Temporal lobe (tissue), 1 donor: Measurements from ENCODE around the gene GGNBP2. TPM values are rescaled to one million over a fixed set of nuclear protein-coding genes. Genes with fewer than 3 reads are reported as not detected.

ENCODE experiments used
- total RNA-seq: library from RNA; depleted of rRNA; stranded (reverse); fragments of >200 nt; gene quantifications from one replicate; pipeline ENCODE4 v1.2.3, GENCODE V29; 2014

Gene GGNBP2
- total RNA-seq, 1 donor from 2014 or later = 57.5 TPM

Other genes with a start within 250 kb of the GGNBP2 start
- gene TBC1D3G, start 221.0 kb upstream of the GGNBP2 start, total RNA-seq = 0.74 TPM
- not detected for gene TBC1D3H, start 156.5 kb upstream of the GGNBP2 start, total RNA-seq
- 34.4 TPM for gene ZNHIT3, start 58.2 kb upstream of the GGNBP2 start, total RNA-seq
- gene MYO19, start 10.1 kb upstream of the GGNBP2 start, total RNA-seq = 21.1 TPM
- gene PIGW, start 9.9 kb upstream of the GGNBP2 start, total RNA-seq = 3.7 TPM
- gene DHRS11, start 47.0 kb downstream of the GGNBP2 start, total RNA-seq = 4.4 TPM
- gene MRM1, start 56.7 kb downstream of the GGNBP2 start, total RNA-seq = 3.7 TPM